Erythroblast (primary cell): Measurements from ENCODE around the gene FAM47E.
"Not testable (repeated sequence)": the region's sequence is repeated elsewhere in the genome, so short reads cannot be mapped to it uniquely, and the experiment has no call there.

Experiments used
- GATA1 ChIP-seq: IDR thresholded peaks from 2 replicates; pipeline ENCODE4 v1.6.1; 2011; ENCODE audit warnings: low read depth, mild to moderate bottlenecking, control low read depth, low read length, moderate library complexity
- POLR2A ChIP-seq: IDR thresholded peaks from 2 replicates; pipeline ENCODE4 v1.6.1; 2011; ENCODE audit warnings: mild to moderate bottlenecking, low read length

GRCh38 chr4:76287811-76288210, 36.3 kb downstream of the FAM47E start:
- TF ChIP-seq POLR2A, GATA1: not testable (repeated sequence)
